Measurements from ENCODE around the gene CLCN2.

CLCN2 gene

GRCh38 chr3:184328516-184328915 lies 32.9 kb downstream of the CLCN2 start:
- no peak for DNase-seq (ENCODE audit: low read depth in 2 of 2, low spot score in 1 of 2)

GRCh38 chr3:184327171-184327570 lies 34.2 kb downstream of the CLCN2 start:
- no peak for DNase-seq (ENCODE audit: low read depth in 2 of 2, low spot score in 1 of 2)

- no peak for DNase-seq (ENCODE audit: low read depth in 2 of 2, low spot score in 1 of 2)
These were observed 35.6 kb downstream of the CLCN2 start for GRCh38 chr3:184325715-184326369.

- no peak for DNase-seq (ENCODE audit: low read depth in 2 of 2, low spot score in 1 of 2)
These were observed 36.1 kb downstream of the CLCN2 start for GRCh38 chr3:184325269-184325668.

- no peak for DNase-seq (ENCODE audit: low read depth in 2 of 2, low spot score in 1 of 2)
These were observed 37.7 kb downstream of the CLCN2 start for GRCh38 chr3:184323696-184324095.

- no peak for DNase-seq (ENCODE audit: low read depth in 2 of 2, low spot score in 1 of 2)
These were observed 38.5 kb downstream of the CLCN2 start for GRCh38 chr3:184322731-184323487.

GRCh38 chr3:184321666-184322065 lies 39.7 kb downstream of the CLCN2 start:
- DNase-seq (ENCODE audit: low read depth in 2 of 2, low spot score in 1 of 2) = no peak

GRCh38 chr3:184320104-184320445 lies 41.3 kb downstream of the CLCN2 start:
- DNase-seq (ENCODE audit: low read depth in 2 of 2, low spot score in 1 of 2) = no peak

GRCh38 chr3:184317201-184317600 lies 44.2 kb downstream of the CLCN2 start:
- DNase-seq (ENCODE audit: low read depth in 2 of 2, low spot score in 1 of 2) = no peak

GRCh38 chr3:184316792-184317191 lies 44.6 kb downstream of the CLCN2 start:
- no peak for DNase-seq (ENCODE audit: low read depth in 2 of 2, low spot score in 1 of 2)

GRCh38 chr3:184315871-184316661 lies 45.3 kb downstream of the CLCN2 start:
- no peak for DNase-seq (ENCODE audit: low read depth in 2 of 2, low spot score in 1 of 2)

GRCh38 chr3:184315543-184315867 lies 45.9 kb downstream of the CLCN2 start:
- DNase-seq (ENCODE audit: low read depth in 2 of 2, low spot score in 1 of 2) = no peak

- peak in 1 of 2 donors; percentile 44 for DNase-seq (ENCODE audit: low read depth in 2 of 2, low spot score in 1 of 2)
These were observed 46.5 kb downstream of the CLCN2 start for GRCh38 chr3:184314700-184315542.

GRCh38 chr3:184314363-184314699 lies 47.1 kb downstream of the CLCN2 start, which contains the start of gene EIF4G1:
Gene EIF4G1 (plus strand): TSS chr3:184314606. CDS start chr3:184315797, 1,191 bp downstream.
- peak; percentile 73 to 86 for DNase-seq (ENCODE audit: low read depth in 2 of 2, low spot score in 1 of 2)

GRCh38 chr3:184311633-184312032 lies 49.8 kb downstream of the CLCN2 start:
- DNase-seq (ENCODE audit: low read depth in 2 of 2, low spot score in 1 of 2) = no peak

- DNase-seq (ENCODE audit: low read depth in 2 of 2, low spot score in 1 of 2) = no peak
These were observed 52.7 kb downstream of the CLCN2 start for GRCh38 chr3:184308744-184309143.

- DNase-seq (ENCODE audit: low read depth in 2 of 2, low spot score in 1 of 2) = no peak
These were observed 53.5 kb downstream of the CLCN2 start for GRCh38 chr3:184307915-184308314.

GRCh38 chr3:184306341-184306972 lies 54.9 kb downstream of the CLCN2 start:
- no peak for DNase-seq (ENCODE audit: low read depth in 2 of 2, low spot score in 1 of 2)

GRCh38 chr3:184305577-184305976 lies 55.8 kb downstream of the CLCN2 start:
- DNase-seq (ENCODE audit: low read depth in 2 of 2, low spot score in 1 of 2) = no peak

GRCh38 chr3:184300378-184300720 lies 61.1 kb downstream of the CLCN2 start:
- no peak for DNase-seq (ENCODE audit: low read depth in 2 of 2, low spot score in 1 of 2)

Data from stimulated activated CD8-positive, alpha-beta memory T cell treated with anti-CD3 and anti-CD28 coated beads, Interleukin-4, amount 100 ng/mL, for 4 hours (primary cell).